NCI-H2171 (cell line): ENCODE results near the gene AHRR.
"Not testable (repeated sequence)": the region's sequence is repeated elsewhere in the genome, so short reads cannot be mapped to it uniquely, and the experiment has no call there.

ENCODE experiments used
- DNase-seq: peaks from one replicate; lab custom pipeline; 2025; lab: John Stamatoyannopoulos, UW

The AHRR gene

GRCh38 chr5:305459-305858 is 16.1 kb upstream of the AHRR start:
- DNase-seq = no peak

- DNase-seq = no peak
These were observed 15.3 kb upstream of the AHRR start for GRCh38 chr5:306011-306805.

GRCh38 chr5:307306-307705 is 14.2 kb upstream of the AHRR start:
- no peak for DNase-seq

- no peak for DNase-seq
These were observed 13.5 kb upstream of the AHRR start for GRCh38 chr5:307794-308579.

GRCh38 chr5:308672-309271 is 12.7 kb upstream of the AHRR start:
- DNase-seq = no peak

GRCh38 chr5:309831-310230 is 11.7 kb upstream of the AHRR start:
- DNase-seq = not testable (repeated sequence)

- DNase-seq = no peak
These were observed 11.0 kb upstream of the AHRR start for GRCh38 chr5:310516-310915.

- DNase-seq = no peak
These were observed 10.5 kb upstream of the AHRR start for GRCh38 chr5:310941-311434.

GRCh38 chr5:311963-312362 is 9.6 kb upstream of the AHRR start:
- DNase-seq = no peak

GRCh38 chr5:312845-313244 is 8.7 kb upstream of the AHRR start:
- no peak for DNase-seq

- no peak for DNase-seq
These were observed 8.2 kb upstream of the AHRR start for GRCh38 chr5:313265-313664.

- DNase-seq = no peak
These were observed 7.6 kb upstream of the AHRR start for GRCh38 chr5:313806-314376.

GRCh38 chr5:314676-315487 is 6.6 kb upstream of the AHRR start:
- DNase-seq = no peak

- no peak for DNase-seq
These were observed 5.9 kb upstream of the AHRR start for GRCh38 chr5:315488-316209.

- no peak for DNase-seq
These were observed 5.1 kb upstream of the AHRR start for GRCh38 chr5:316210-317085.

- DNase-seq = no peak
These were observed 4.3 kb upstream of the AHRR start for GRCh38 chr5:317086-317811.

- no peak for DNase-seq
These were observed 3.1 kb upstream of the AHRR start for GRCh38 chr5:318341-318897.

GRCh38 chr5:318931-319601 is 2.4 kb upstream of the AHRR start:
- no peak for DNase-seq
